Esophagus squamous epithelium (tissue), 5 donors: ENCODE measurements around the gene CD68. TPM values are rescaled to one million over a fixed set of nuclear protein-coding genes. Genes with fewer than 3 reads are reported as not detected.

Experiments
- DNase-seq: peaks from one replicate; lab custom pipeline; 2025; lab: John Stamatoyannopoulos, UW
- H3K27ac ChIP-seq, 4 donors: fragments of 200-600 bp; sonication (generic); one replicate each; pipeline ENCODE4 v1.5.1; 2016 to 2019; ENCODE audit warnings: mild to moderate bottlenecking in 1 of 4
- H3K27me3 ChIP-seq, 4 donors: fragments of 200-600 bp; sonication (generic); 1 replicate in 3 of 4; 2 replicates in 1 of 4; pipeline versions ENCODE4 v1.5.1 to v1.6.0; 2017 to 2021; ENCODE audit warnings: antibody characterized with exemption in 1 of 4
- H3K36me3 ChIP-seq, 3 donors: fragments of 200-600 bp; sonication (generic); one replicate each; pipeline ENCODE4 v1.5.1; 2016 to 2019
- H3K4me1 ChIP-seq, 3 donors: fragments of 200-600 bp; sonication (generic); one replicate each; pipeline ENCODE4 v1.5.1; 2017 to 2019
- H3K4me3 ChIP-seq, 4 donors: fragments of 200-600 bp; sonication (generic); 1 replicate in 3 of 4; 2 replicates in 1 of 4; pipeline ENCODE4 v1.5.1; 2016 to 2019; ENCODE audit warnings: mild to moderate bottlenecking in 2 of 4, moderate library complexity in 1 of 4
- H3K9me3 ChIP-seq, 3 donors: fragments of 200-600 bp; sonication (generic); one replicate each; pipeline ENCODE4 v1.5.1; 2016 to 2019
- CTCF ChIP-seq, 6 experiments: fragments of 450-650 bp in 4 of 6; fragments of 200-600 bp in 2 of 6; sonication (generic) in 2 of 6; IDR thresholded peaks; one replicate each; pipeline ENCODE4 v1.5.1; 2016 to 2019; ENCODE audit warnings: antibody characterized with exemption in 6 of 6, mild to moderate bottlenecking in 4 of 6, moderate library complexity in 4 of 6
- POLR2A ChIP-seq, 4 donors: fragments of 450-650 bp; IDR thresholded peaks; one replicate each; pipeline ENCODE4 v1.6.1; 2017; ENCODE audit warnings: antibody characterized with exemption in 4 of 4, mild to moderate bottlenecking in 4 of 4, moderate library complexity in 3 of 4
- WGBS, 2 donors: methylation state at CpG; one replicate each; pipeline ENCODE4 v1.1.5; 2018; 5-methylcytosine and 5-hydroxymethylcytosine counted together
- intact Hi-C: fragments of 100-400 bp; cut with DNase I; formaldehyde crosslinking; loops from one replicate; pipeline ENCODE4 v1.15.0; 2022
- total RNA-seq, 4 donors: library from RNA; depleted of rRNA; stranded (reverse); fragments of >200 nt; gene quantifications; one replicate each; pipeline ENCODE4 v1.1.0, GENCODE V29; 2016
- donor health status: DM: yes; HTN: yes; CAD: no.

CD68 gene
- total RNA-seq, 4 donors from 2014 or later = 32.1 to 52.9 (median 45.2) TPM

GRCh38 chr17:7575959-7576358 lies 3.5 kb upstream of the CD68 start:
- intact Hi-C loops = no loop called here

GRCh38 chr17:7576432-7576937 lies 3.0 kb upstream of the CD68 start:
- peaks cover 55 to 85% (median 68%) of the 10 kb centered on the region in 3 donors for H3K4me1 ChIP-seq
- WGBS, 2 donors = 63 to 75% methylated on average over 11 to 12 of the region's 14 CpGs
- intact Hi-C loops = no loop called here
- H3K27me3 ChIP-seq = no peaks in the 10 kb centered on the region
- no peak overlapping the region for H3K4me3 ChIP-seq
- no peak for TF ChIP-seq POLR2A (IDR thresholded peaks at IDR 0.05)
- TF ChIP-seq CTCF (IDR thresholded peaks at IDR 0.05) = no peak
- H3K27ac ChIP-seq = peak overlapping the region in 3 of 4 donors; percentile 31 to 100 (median 97)
- no peaks in the 10 kb centered on the region for H3K9me3 ChIP-seq
- DNase-seq = no peak
- H3K36me3 ChIP-seq = peaks cover 40 to 55% (median 44%) of the 10 kb centered on the region in 3 donors

More at GRCh38 chr17:7575959-7576358, 3.5 kb upstream of the CD68 start:
- H3K4me3 ChIP-seq = peak overlapping the region in 2 of 4 donors; percentile 73 to 78
- H3K36me3 ChIP-seq = peaks cover 40 to 60% (median 44%) of the 10 kb centered on the region in 3 donors
- H3K27ac ChIP-seq = peak overlapping the region; percentile 97 to 100 (median 98)
- H3K4me1 ChIP-seq = peaks cover 52 to 84% (median 65%) of the 10 kb centered on the region in 3 donors
- no peak for DNase-seq
- 45 to 51% methylated on average over 6 to 7 of the region's 7 CpGs for WGBS, 2 donors
- no peaks in the 10 kb centered on the region for H3K27me3 ChIP-seq
- no peak for TF ChIP-seq CTCF (IDR thresholded peaks at IDR 0.05)
- TF ChIP-seq POLR2A (IDR thresholded peaks at IDR 0.05) = no peak
- no peaks in the 10 kb centered on the region for H3K9me3 ChIP-seq

GRCh38 chr17:7577327-7578199 lies 1.9 kb upstream of the CD68 start:
- no peaks in the 10 kb centered on the region for H3K27me3 ChIP-seq
- H3K4me1 ChIP-seq = peaks cover 58 to 89% (median 72%) of the 10 kb centered on the region in 3 donors
- WGBS, 2 donors = 67 to 69% methylated on average over 14 to 17 of the region's 17 CpGs
- intact Hi-C loops = no loop called here
- peak overlapping the region; percentile 94 to 100 (median 97) for H3K27ac ChIP-seq
- TF ChIP-seq POLR2A (IDR thresholded peaks at IDR 0.05) (no peak), CTCF (IDR thresholded peaks at IDR 0.05) (peak in 1 of 6 experiments; percentile 9)
- H3K9me3 ChIP-seq = no peaks in the 10 kb centered on the region
- H3K36me3 ChIP-seq = peaks cover 40 to 61% (median 44%) of the 10 kb centered on the region in 3 donors
- no peak for DNase-seq
- H3K4me3 ChIP-seq = no peak overlapping the region

- TF ChIP-seq POLR2A (IDR thresholded peaks at IDR 0.05) (no peak), CTCF (IDR thresholded peaks at IDR 0.05) (no peak)
- intact Hi-C loops = no loop called here
- Histone ChIP-seq H3K27me3 (no peaks in the 10 kb centered on the region), H3K36me3 (peaks cover 31 to 50% (median 37%) of the 10 kb centered on the region in 3 donors), H3K4me3 (peak overlapping the region in 3 of 4 donors; percentile 21 to 80 (median 57)), H3K9me3 (no peaks in the 10 kb centered on the region), H3K27ac (peak overlapping the region; percentile 94 to 97 (median 96)), H3K4me1 (peaks cover 65 to 95% (median 78%) of the 10 kb centered on the region in 3 donors)
- 58 to 80% methylated on average over 2 to 11 of the region's 12 CpGs for WGBS, 2 donors
- no peak for DNase-seq
These were observed 581 bp downstream of the CD68 start for GRCh38 chr17:7579834-7580603.
